ENCODE results near the gene CAMTA1. TPM values are rescaled to one million over a fixed set of nuclear protein-coding genes. Genes with fewer than 3 reads are reported as not detected.

Gene CAMTA1
- total RNA-seq, 1 donor from 2014 or later, result 34.4 TPM

Other genes starting within 250 kb of the CAMTA1 start
- 19.7 TPM for gene NOL9, start 230.9 kb upstream of the CAMTA1 start, total RNA-seq
- gene TAS1R1, start 230.1 kb upstream of the CAMTA1 start, total RNA-seq, result not detected
- 14.5 TPM for gene ZBTB48, start 205.5 kb upstream of the CAMTA1 start, total RNA-seq
- 26.6 TPM for gene KLHL21, start 182.6 kb upstream of the CAMTA1 start, total RNA-seq
- 7.5 TPM for gene PHF13, start 171.7 kb upstream of the CAMTA1 start, total RNA-seq
- gene THAP3, start 160.6 kb upstream of the CAMTA1 start, total RNA-seq, result 6.4 TPM
- gene DNAJC11, start 83.6 kb upstream of the CAMTA1 start, total RNA-seq, result 41.5 TPM